K562 (cell line): Measurements from ENCODE around the gene ANKLE1. TPM values are rescaled to one million over a fixed set of nuclear protein-coding genes. Genes with fewer than 3 reads are reported as not detected.

Experiments used
- ATAC-seq: fragments of 200-7000 bp; cut with Tn5 transposase; 3 replicates; pipeline ENCODE4 v1.9.1; 2020; ENCODE audit warnings: moderate library complexity
- BruUV-seq: library from RNA; stranded (reverse); fragments of 400-500 nt; replicated peaks from 2 replicates; lab custom pipeline; 2021; lab: Mats Ljungman, UMichigan
- CTCF ChIA-PET: fragments of 300-600 bp; formaldehyde crosslinking; extraction: SDS; loops from one replicate; lab custom pipeline; 2021; ENCODE audit warnings: low intra/inter-chr PET ratio; lab: Yijun Ruan, JAX
- POLR2A ChIA-PET: fragments of 300-600, 350-650 bp; sonication (Branson Sonifier 250); formaldehyde crosslinking; extraction: SDS; loops from one replicate; lab custom pipeline; 2021; ENCODE audit warnings: antibody characterized with exemption, inconsistent platforms; lab: Yijun Ruan, JAX
- DNase-seq, 4 experiments: peaks; one replicate each; pipeline versions ENCODE4 v3.0.0 to v3.0.0-alpha.2; 2011 to 2018; ENCODE audit warnings: low spot score in 3 of 4, mixed read lengths in 3 of 4; ENCODE audit errors: extremely low read depth in 1 of 4
- FAIRE-seq: peaks from 2 replicates; lab custom pipeline; 2011; peaks lifted over from hg19 to GRCh38; lab: Jason Lieb, UNC
- H2AFZ ChIP-seq: 2 replicates; pipeline ENCODE4 v1.6.0; 2011; ENCODE audit warnings: low read depth, low read length, control low read depth, inconsistent platforms
- H3K27ac ChIP-seq: fragments of 200-600 bp; 3 replicates; pipeline ENCODE4 v1.8.0; 2011; ENCODE audit warnings: low read depth, mild to moderate bottlenecking, control low read depth, inconsistent platforms, low read length, moderate library complexity, mixed read lengths; ENCODE audit errors: extremely low read depth
- H3K27me3 ChIP-seq, 2 experiments: fragments of 300-600 bp in 1 of 2; 2 replicates in 1 of 2; 3 replicates in 1 of 2; pipeline versions ENCODE4 v1.6.0 to v1.8.0; 2011; ENCODE audit warnings: inconsistent platforms in 2 of 2, low read length in 2 of 2, mild to moderate bottlenecking in 1 of 2, mixed read lengths in 1 of 2, moderate library complexity in 1 of 2; ENCODE audit not compliant: control insufficient read depth in 2 of 2, insufficient read depth in 2 of 2
- H3K36me3 ChIP-seq: fragments of 300-600 bp; 3 replicates; pipeline ENCODE4 v1.8.0; 2011; ENCODE audit warnings: mild to moderate bottlenecking, low read length, inconsistent platforms; ENCODE audit not compliant: control insufficient read depth, insufficient read depth
- H3K4me1 ChIP-seq, 2 experiments: fragments of 200-600 bp in 1 of 2; replicated peaks in 1 of 2; 2 replicates in 1 of 2; 3 replicates in 1 of 2; pipeline versions ENCODE4 v1.5.1 to v1.8.0; 2011; ENCODE audit warnings: inconsistent platforms in 2 of 2, low read length in 2 of 2, mild to moderate bottlenecking in 1 of 2, mixed read lengths in 1 of 2, moderate library complexity in 1 of 2; ENCODE audit not compliant: control insufficient read depth in 2 of 2, insufficient read depth in 2 of 2
- H3K4me2 ChIP-seq: 2 replicates; pipeline ENCODE4 v1.6.1; 2011; ENCODE audit warnings: low read length, control low read depth, inconsistent platforms, mixed read lengths; ENCODE audit not compliant: insufficient read depth
- H3K4me3 ChIP-seq: fragments of 200-600 bp; sonication (generic), shearing (Covaris generic); 2 replicates; pipeline ENCODE4 v1.5.1; 2016; ENCODE audit warnings: control low read depth, inconsistent platforms
- H3K79me2 ChIP-seq: fragments of 200-600 bp; 3 replicates; pipeline ENCODE4 v1.8.0; 2011; ENCODE audit warnings: low read length, inconsistent platforms; ENCODE audit not compliant: control insufficient read depth, insufficient read depth
- H3K9ac ChIP-seq, 2 experiments: 2 replicates each; pipeline versions ENCODE4 v1.6.0 to v1.6.1; 2011; ENCODE audit warnings: low read depth in 2 of 2, low read length in 2 of 2, control low read depth in 1 of 2, inconsistent platforms in 1 of 2, mild to moderate bottlenecking in 1 of 2, mixed read lengths in 1 of 2; ENCODE audit not compliant: insufficient read depth in 1 of 2
- H3K9me1 ChIP-seq: one replicate; pipeline ENCODE4 v1.6.0; 2011; ENCODE audit warnings: inconsistent platforms, mild to moderate bottlenecking, low read length, moderate library complexity; ENCODE audit not compliant: control insufficient read depth, insufficient read depth
- H3K9me3 ChIP-seq: replicated peaks from 2 replicates; pipeline ENCODE4 v1.5.1; 2011; ENCODE audit warnings: low read depth, low read length, inconsistent platforms; ENCODE audit not compliant: control insufficient read depth, insufficient read depth
- H4K20me1 ChIP-seq: replicated peaks from 2 replicates; pipeline ENCODE4 v1.6.1; 2011; ENCODE audit warnings: low read length, inconsistent platforms, mixed read lengths; ENCODE audit not compliant: control insufficient read depth, insufficient read depth
- BDP1 ChIP-seq: IDR thresholded peaks from 3 replicates; pipeline ENCODE4 v1.6.1; 2011; ENCODE audit not compliant: insufficient read length, insufficient read depth
- ETS1 ChIP-seq: conservative IDR thresholded peaks from 2 replicates; pipeline ENCODE4 v1.6.1; 2011; ENCODE audit warnings: low read depth, mild to moderate bottlenecking, low read length; ENCODE audit not compliant: control insufficient read depth
- ETV1 ChIP-seq: fragments of 450-650 bp; conservative IDR thresholded peaks from 2 replicates; pipeline ENCODE4 v1.6.1; 2016; ENCODE audit warnings: missing genetic modification characterization, control low read depth, low read depth, missing compliant biosample characterization
- PRDM10 ChIP-seq: fragments of 450-650 bp; IDR thresholded peaks from 2 replicates; pipeline ENCODE4 v1.6.1; 2018; ENCODE audit not compliant: partially characterized antibody
- TCF7L2 ChIP-seq: fragments of 150-350 bp; IDR thresholded peaks from 2 replicates; pipeline ENCODE4 v1.6.1; 2016; ENCODE audit warnings: low read depth, mild to moderate bottlenecking, low read length, moderate library complexity
- ZNF609 ChIP-seq: sonication (generic); formaldehyde crosslinking; IDR thresholded peaks from 2 replicates; pipeline ENCODE4 v1.8.1; 2023; ENCODE audit warnings: missing genetic modification reagents, mild to moderate bottlenecking, borderline replicate concordance
- ZNF655 ChIP-seq: fragments of 250-450 bp; sonication (Bioruptor Pico); IDR thresholded peaks from 2 replicates; pipeline ENCODE4 v1.5.0; 2021
- WGBS: fragments of 100-300 bp; shearing (Covaris generic); methylation state at CpG from one replicate; pipeline ENCODE4 v1.1.6; 2016; ENCODE audit warnings: low coverage, mixed read lengths; ENCODE audit not compliant: insufficient coverage; ENCODE audit errors: missing lambda C conversion rate; 5-methylcytosine and 5-hydroxymethylcytosine counted together
- in situ Hi-C: fragments of 300-500 bp; cut with MboI; formaldehyde crosslinking; loops from 4 replicates; pipeline ENCODE4 v1.15.0; 2018; ENCODE audit warnings: inconsistent platforms, mixed read lengths
- intact Hi-C: fragments of 100-400 bp; cut with micrococcal nuclease; formaldehyde crosslinking; loops from 2 replicates; pipeline ENCODE4 v1.14.2; 2022
- polyA plus RNA-seq, 8 experiments: library from polyadenylated mRNA; depleted of rRNA in 4 of 8; stranded (reverse) in 5 of 8; unstranded in 3 of 8; fragments of >200 nt; fragmentation: Nextera tagmentation in 2 of 8; fragmentation: Illumina TruSeq in 1 of 8; extraction: Ambion mirVana in 2 of 8; extraction: Trizol in 1 of 8; gene quantifications; 2 replicates each; pipeline versions ENCODE4 v1.2.1 to v1.2.3, GENCODE V29; 2011 to 2014; ENCODE audit warnings: inconsistent platforms in 1 of 8, missing spikeins in 1 of 8
- total RNA-seq, 7 experiments: library from RNA; depleted of rRNA in 6 of 7; stranded (reverse); fragments of >200 nt in 6 of 7; fragmentation: Illumina TruSeq in 2 of 7; extraction: Trizol in 2 of 7; gene quantifications; 2 replicates each; pipeline versions ENCODE4 v1.2.1 to v1.2.3, GENCODE V29; 2011 to 2021; ENCODE audit warnings: low replicate concordance in 1 of 7

ANKLE1 gene
- total and polyA plus RNA-seq, 9 of the 15 experiments (the other 6 are each of a cell fraction or from before 2014, with no cell fraction given), result 0.63 to 9.2 (median 2.9) TPM

GRCh38 chr19:17305517-17306284 lies 24.0 kb downstream of the ANKLE1 start, which contains the start of gene MRPL34:
TSS of gene MRPL34 (plus strand) at chr19:17305872. CDS start at chr19:17305893, 21 bp downstream.
- DNase-seq (peak; percentile 70 to 99 (median 81)), FAIRE-seq (peak; percentile 95), ATAC-seq (peak; percentile 65)
- Histone ChIP-seq H3K27me3 (no peaks in the 10 kb centered on the region), H3K4me2 (peak within 1 kb of the TSS; percentile 94), H3K4me1 (peaks cover 31 to 74% of the 10 kb centered on the region in 2 experiments; a peak in 4 of 5 replicates), H3K4me3 (peak within 1 kb of the TSS; percentile 58), H3K79me2 (peaks cover 45% of the 10 kb centered on the region), H4K20me1 (0 out of 2 replicates have a peak, but pooled peaks cover 5% of the 10 kb centered on the region), H3K9me3 (no peaks in the 10 kb centered on the region), H3K9ac (peak within 1 kb of the TSS; percentile 84 to 94), H2AFZ (peak within 1 kb of the TSS; percentile 88), H3K27ac (peak within 1 kb of the TSS; percentile 86), H3K9me1 (no peaks in the 10 kb centered on the region), H3K36me3 (peaks cover 13% of the 10 kb centered on the region)
- CTCF ChIA-PET, result interaction anchor here (0.8 to 1.1 kb wide), 2 partner anchors 29 to 85 kb away, joined by 3 read pairs; partner anchors contain the start of gene ANO8
- POLR2A ChIA-PET, result interaction anchor here (0.6 to 7.7 kb wide), 8 partner anchors 12 to 1654 kb away, joined by 3 to 78 read pairs (median 4); partner anchors contain the start of genes ANO8, BABAM1 and JUND
- in situ Hi-C loops, result no loop called here
- BruUV-seq, result TSS peak; percentile 79
- WGBS, result under 1% methylated on average over 55 of the region's 55 CpGs
- intact Hi-C loops, result loop anchor here (1.0 kb wide), 1 partner anchor 11 kb away; no protein-coding TSS in a partner anchor
- TF ChIP-seq ETS1 (peak; percentile 69), ZNF655 (CRISPR knock-in tag) (no peak), TCF7L2 (no peak), PRDM10 (peak; percentile 41), ZNF609 (peak; percentile 26; the same call in 1 of the 2 replicates), BDP1 (no peak), ETV1 (tag) (peak; percentile 47)
